Common myeloid progenitor, CD34-positive (primary cell): ENCODE measurements around the gene ANKRD63.

ENCODE experiments used
- CTCF ChIA-PET: fragments of 350-600 bp; sonication (Branson Sonifier 250); formaldehyde crosslinking; loops from one replicate; lab custom pipeline; 2021; ENCODE audit warnings: antibody characterized with exemption; lab: Charles Lee
- POLR2A ChIA-PET: fragments of 350-600 bp; sonication (Branson Sonifier 250); formaldehyde crosslinking; loops from one replicate; lab custom pipeline; 2021; ENCODE audit warnings: antibody characterized with exemption; lab: Charles Lee
- DNase-seq, 3 donors: peaks; one replicate each; pipeline versions ENCODE4 v3.0.0 to v3.0.0-alpha.2; 2013
- H3K27ac ChIP-seq, 2 experiments: 1 replicate in 1 of 2; 2 replicates in 1 of 2; pipeline ENCODE4 v1.7.0; 2013; ENCODE audit warnings: inconsistent platforms in 2 of 2, low read length in 2 of 2, mild to moderate bottlenecking in 2 of 2, low read depth in 1 of 2, moderate library complexity in 1 of 2; ENCODE audit not compliant: severe bottlenecking in 2 of 2, insufficient read depth in 1 of 2, poor library complexity in 1 of 2
- H3K27me3 ChIP-seq, 5 experiments: replicated peaks in 2 of 5; 1 replicate in 3 of 5; 2 replicates in 2 of 5; pipeline versions ENCODE4 v1.6.1 to v1.7.0; 2013; ENCODE audit warnings: low read length in 4 of 5, mild to moderate bottlenecking in 2 of 5, moderate library complexity in 2 of 5, inconsistent platforms in 1 of 5; ENCODE audit not compliant: insufficient read depth in 5 of 5, control insufficient read depth in 4 of 5
- H3K36me3 ChIP-seq, 4 experiments: 1 replicate in 2 of 4; 2 replicates in 2 of 4; pipeline versions ENCODE4 v1.6.1 to v1.7.0; 2013; ENCODE audit warnings: low read length in 3 of 4, control low read depth in 1 of 4, mild to moderate bottlenecking in 1 of 4; ENCODE audit not compliant: control insufficient read depth in 4 of 4, insufficient read depth in 4 of 4
- H3K4me1 ChIP-seq, 4 experiments: 1 replicate in 3 of 4; 2 replicates in 1 of 4; pipeline versions ENCODE4 v1.6.1 to v1.7.1; 2013; ENCODE audit warnings: low read length in 3 of 4, mild to moderate bottlenecking in 3 of 4, control low read depth in 1 of 4, inconsistent platforms in 1 of 4, moderate library complexity in 1 of 4; ENCODE audit not compliant: control insufficient read depth in 4 of 4, insufficient read depth in 4 of 4; ENCODE audit errors: control extremely low read depth in 1 of 4
- H3K4me3 ChIP-seq, 7 experiments: 1 replicate in 4 of 7; 2 replicates in 3 of 7; pipeline versions ENCODE4 v1.5.1 to v1.7.0; 2013; ENCODE audit warnings: mild to moderate bottlenecking in 7 of 7, low read length in 6 of 7, moderate library complexity in 6 of 7, inconsistent platforms in 2 of 7, low read depth in 2 of 7, control low read depth in 1 of 7; ENCODE audit not compliant: insufficient read depth in 4 of 7, control insufficient read depth in 1 of 7; ENCODE audit errors: extremely low read depth in 1 of 7
- H3K9me3 ChIP-seq, 5 experiments: 1 replicate in 4 of 5; 2 replicates in 1 of 5; pipeline versions ENCODE4 v1.6.1 to v1.7.1; 2013; ENCODE audit warnings: low read length in 4 of 5, mild to moderate bottlenecking in 2 of 5, inconsistent platforms in 1 of 5, low read depth in 1 of 5, moderate library complexity in 1 of 5; ENCODE audit not compliant: control insufficient read depth in 4 of 5, insufficient read depth in 2 of 5; ENCODE audit errors: control extremely low read depth in 1 of 5
- WGBS: methylation state at CpG from one replicate; pipeline ENCODE4 v1.1.5; 2013; ENCODE audit not compliant: insufficient coverage; 5-methylcytosine and 5-hydroxymethylcytosine counted together

The ANKRD63 gene

DNA sequence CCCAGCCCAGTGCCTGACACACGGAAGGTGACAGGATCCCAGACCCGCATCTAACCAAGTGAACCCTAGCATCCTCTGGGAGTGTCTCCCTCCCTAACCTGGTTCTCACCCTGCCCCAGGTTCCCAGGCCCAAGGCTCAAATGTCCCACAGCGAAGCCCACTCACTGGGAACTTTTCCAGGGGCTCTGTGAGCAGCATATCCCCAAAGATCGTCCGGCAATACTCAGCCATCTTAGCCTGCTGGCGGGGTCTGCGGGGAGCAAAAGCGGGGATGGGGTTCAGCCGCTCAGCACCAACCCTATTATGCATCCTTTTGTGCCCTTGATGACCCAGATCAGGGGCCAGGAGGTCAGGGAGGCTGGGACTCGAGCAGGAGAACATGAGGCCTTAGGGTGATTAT is 14.5 kb upstream of the ANKRD63 start:
- Histone ChIP-seq H3K36me3 (peaks cover 22 to 92% (median 73%) of the 10 kb centered on the region in 4 experiments), H3K27me3 (no peaks in the 10 kb centered on the region)
- 99% methylated on average over 7 of the region's 10 CpGs for whole genome bisulfite sequencing

DNA sequence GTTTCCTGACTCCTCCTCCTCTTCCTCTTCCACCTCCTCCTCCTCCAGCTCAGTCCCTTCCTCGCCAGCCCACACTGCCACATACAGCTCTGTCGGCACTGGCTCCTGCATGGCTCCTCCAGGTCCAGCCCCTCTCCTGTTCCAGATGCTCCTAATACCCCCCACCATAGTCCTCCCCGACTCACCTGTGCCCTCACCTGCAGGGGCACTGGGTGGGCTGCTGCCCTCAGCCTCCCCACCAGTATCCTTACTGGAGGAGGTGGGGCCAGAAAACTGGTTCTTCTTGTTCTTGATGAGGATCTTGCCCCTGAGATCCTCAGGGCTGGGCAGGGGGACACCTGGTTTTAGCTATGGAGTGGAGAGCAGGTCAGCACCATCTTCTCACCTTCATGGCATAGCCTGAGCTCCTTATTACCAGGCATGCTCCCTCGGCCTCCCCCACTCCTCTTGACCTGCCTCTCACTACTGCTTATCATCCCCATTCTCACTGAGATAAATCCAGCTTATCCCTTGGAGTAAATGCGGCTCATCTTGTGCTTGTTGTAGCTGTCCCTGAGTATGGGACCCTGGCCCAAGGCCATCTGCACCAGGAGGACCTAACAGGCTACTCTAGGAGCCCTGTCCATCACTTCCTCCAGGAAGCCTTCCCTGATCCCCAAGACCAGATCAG is 13.8 kb upstream of the ANKRD63 start:
- Histone ChIP-seq H3K4me1 (peaks cover 2 to 27% (median 10%) of the 10 kb centered on the region in 4 experiments), H3K9me3 (peaks cover 0 to 9% (median 0%) of the 10 kb centered on the region in 5 experiments), H3K27me3 (no peaks in the 10 kb centered on the region), H3K36me3 (peaks cover 25 to 93% (median 75%) of the 10 kb centered on the region in 4 experiments), H3K27ac (no peak overlapping the region), H3K4me3 (no peak overlapping the region)
- POLR2A ChIA-PET = no interaction called here
- DNase-seq = no peak
- WGBS = 71% methylated on average over 4 of the region's 5 CpGs
- CTCF ChIA-PET = interaction anchor here (0.8 to 25.2 kb wide), 6 partner anchors 14 to 47 kb away, joined by 3 to 407 read pairs (median 3); partner anchors contain the start of genes ANKRD63, INAFM2 and PLCB2

More for the DNA sequence above, 14.5 kb upstream of the ANKRD63 start:
- CTCF ChIA-PET = interaction anchor here (0.9 to 25.2 kb wide), 5 partner anchors 14 to 47 kb away, joined by 3 to 407 read pairs (median 3); partner anchors contain the start of genes ANKRD63, INAFM2 and PLCB2
- no peak overlapping the region for H3K27ac ChIP-seq
- POLR2A ChIA-PET = no interaction called here
- H3K4me1 ChIP-seq = peaks cover 2 to 32% (median 16%) of the 10 kb centered on the region in 4 experiments
- no peak overlapping the region for H3K4me3 ChIP-seq
- DNase-seq = no peak
- peaks cover 0 to 9% (median 0%) of the 10 kb centered on the region in 5 experiments for H3K9me3 ChIP-seq

DNA sequence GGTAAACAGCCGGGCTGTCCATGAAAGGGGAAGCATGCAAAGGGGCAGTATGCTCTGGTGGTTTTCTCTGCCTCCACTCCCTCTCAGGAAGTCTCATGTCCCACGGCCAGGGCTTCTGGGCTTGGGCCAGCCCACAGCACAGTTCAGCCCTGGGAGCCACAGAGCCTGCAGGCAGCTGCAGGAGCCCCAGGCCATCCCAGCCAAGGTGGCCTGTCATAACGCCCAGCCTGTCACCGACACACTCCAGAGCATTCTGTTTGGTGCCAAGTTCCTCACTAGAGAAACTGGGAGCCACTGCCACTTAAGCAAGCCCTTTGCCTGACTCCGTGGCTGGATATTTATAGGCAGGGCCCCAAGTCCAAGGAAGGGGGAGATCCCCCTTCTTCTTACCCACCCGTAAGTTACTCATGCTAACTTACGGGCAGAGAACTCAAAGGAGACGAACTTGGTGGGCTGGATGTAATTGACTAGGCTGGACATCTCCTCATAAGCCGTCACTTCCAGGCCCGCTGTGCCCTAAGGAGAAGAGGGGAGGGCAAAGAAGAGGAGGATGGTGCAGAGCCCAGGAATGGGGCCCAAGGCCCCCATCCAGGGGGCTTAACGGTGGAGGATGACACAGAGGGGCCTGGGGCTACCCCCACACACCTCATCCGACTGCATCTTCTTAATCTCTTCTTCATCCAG is 13.2 kb upstream of the ANKRD63 start:
- ChIA-PET CTCF (interaction anchor here (0.8 to 25.2 kb wide), 6 partner anchors 10 to 41 kb away, joined by 3 to 407 read pairs (median 5); partner anchors contain the start of genes ANKRD63, INAFM2 and PLCB2), POLR2A (no interaction called here)
- no peak for DNase-seq
- no peak overlapping the region for H3K27ac ChIP-seq
- no peaks in the 10 kb centered on the region for H3K27me3 ChIP-seq
- no peak overlapping the region for H3K4me3 ChIP-seq
- peaks cover 0 to 20% (median 3%) of the 10 kb centered on the region in 4 experiments for H3K4me1 ChIP-seq
- 49% methylated on average over 8 of the region's 12 CpGs for WGBS
- peaks cover 25 to 92% (median 77%) of the 10 kb centered on the region in 4 experiments for H3K36me3 ChIP-seq
- peaks cover 0 to 5% (median 0%) of the 10 kb centered on the region in 5 experiments for H3K9me3 ChIP-seq

DNA sequence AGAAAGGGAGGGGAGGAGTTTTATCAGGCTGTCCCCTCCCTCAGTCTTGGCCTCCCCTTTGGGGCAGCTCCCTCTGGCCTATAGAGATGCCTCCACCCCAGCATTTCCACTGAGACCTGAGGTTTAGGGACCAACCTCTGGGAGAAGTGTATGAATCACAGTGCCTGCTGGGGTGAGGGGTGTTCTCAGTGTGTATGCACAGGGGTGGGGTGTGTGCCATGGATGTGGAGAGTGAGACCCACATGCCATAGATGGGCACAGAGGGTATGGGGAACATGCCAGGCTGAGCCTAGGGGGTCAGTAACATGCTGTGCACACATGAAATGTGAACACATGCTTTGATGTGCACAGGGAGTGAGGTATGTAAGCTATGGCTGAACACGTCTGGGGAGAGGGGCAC is 12.4 kb upstream of the ANKRD63 start:
- CTCF ChIA-PET = interaction anchor here (0.8 to 25.2 kb wide), 5 partner anchors 10 to 22 kb away, joined by 3 to 407 read pairs (median 6); partner anchors contain the start of genes ANKRD63, INAFM2 and PLCB2

DNA sequence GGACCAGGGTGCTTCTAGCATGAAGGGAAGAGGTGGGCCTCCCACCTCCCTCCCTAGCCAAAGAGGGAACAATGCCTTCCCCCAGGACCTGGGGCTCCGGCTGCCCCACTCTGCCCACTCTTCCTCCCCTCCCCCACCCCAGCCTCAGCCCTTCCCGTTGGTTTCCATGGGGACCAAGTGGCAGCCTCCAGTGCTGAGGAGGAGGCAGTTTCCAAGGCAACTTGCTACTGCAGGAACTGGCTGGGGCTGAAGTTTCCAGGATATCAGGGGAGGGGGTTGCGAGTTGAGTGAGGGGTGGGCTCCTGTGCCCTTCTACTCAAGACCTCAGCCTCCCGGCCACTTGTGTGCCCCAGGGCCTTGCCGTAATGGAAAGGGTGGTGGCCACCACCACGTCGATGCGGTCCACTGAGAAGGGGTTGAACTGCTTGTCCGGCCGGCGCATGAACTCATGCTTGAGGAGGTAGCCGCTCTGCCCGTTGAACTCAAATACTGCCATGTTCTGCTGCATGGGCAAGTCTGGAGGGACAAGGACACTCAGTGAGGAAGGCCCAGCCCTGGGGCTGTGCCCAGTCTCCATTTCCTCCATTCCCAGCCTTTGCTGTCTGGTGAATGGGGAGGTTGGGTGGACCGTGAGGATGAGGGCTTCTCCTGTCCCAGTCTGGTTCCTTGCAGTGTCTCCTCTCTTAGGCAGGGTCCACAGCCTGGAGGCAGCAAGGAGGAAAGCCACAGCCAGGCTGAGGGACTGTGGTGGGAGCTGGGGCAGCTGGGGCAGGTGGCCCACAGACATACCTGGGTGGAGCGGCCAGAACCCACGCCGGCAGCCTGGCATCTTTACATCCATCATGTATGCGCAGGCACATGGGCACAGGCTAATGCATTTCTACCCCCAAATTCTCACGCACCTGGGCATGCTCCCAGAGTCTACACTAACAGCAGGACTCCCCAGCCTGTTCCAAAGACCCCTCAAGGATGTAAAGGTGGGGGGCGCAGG is 11.3 kb upstream of the ANKRD63 start:
- WGBS = 97% methylated on average over 15 of the region's 20 CpGs
- Histone ChIP-seq H3K36me3 (peaks cover 31 to 98% (median 80%) of the 10 kb centered on the region in 4 experiments), H3K27ac (no peak overlapping the region)

More for the DNA sequence above, 12.4 kb upstream of the ANKRD63 start:
- Histone ChIP-seq H3K27me3 (no peaks in the 10 kb centered on the region), H3K9me3 (no peaks in the 10 kb centered on the region), H3K4me1 (peaks cover 0 to 19% (median 0%) of the 10 kb centered on the region in 4 experiments), H3K4me3 (no peak overlapping the region), H3K27ac (no peak overlapping the region), H3K36me3 (peaks cover 28 to 91% (median 75%) of the 10 kb centered on the region in 4 experiments)
- POLR2A ChIA-PET = no interaction called here
- DNase-seq = no peak
- 100% methylated on average over 1 of the region's 1 CpG for WGBS

DNA sequence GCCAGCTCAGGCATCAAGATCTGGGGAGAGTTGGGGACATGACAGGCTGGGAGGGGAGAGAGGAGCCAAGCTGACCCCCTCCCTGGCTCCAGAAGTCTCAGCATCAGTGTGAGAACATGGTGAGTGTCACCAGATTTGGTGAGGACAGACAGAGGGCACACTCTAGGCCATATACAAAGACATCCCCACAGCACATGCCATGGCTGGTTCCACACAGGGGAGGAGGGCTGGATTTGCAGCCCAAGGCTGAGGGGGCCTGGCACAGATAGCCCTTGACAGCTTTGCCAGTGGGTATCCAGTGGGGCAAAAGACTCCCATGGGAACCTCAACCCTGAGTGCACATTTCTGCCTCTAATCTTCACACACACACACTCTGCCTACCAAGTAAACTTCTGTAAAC is 10.1 kb upstream of the ANKRD63 start:
- no peak for DNase-seq
- Histone ChIP-seq H3K27me3 (no peaks in the 10 kb centered on the region), H3K36me3 (peaks cover 35 to 98% (median 80%) of the 10 kb centered on the region in 4 experiments), H3K4me3 (no peak overlapping the region), H3K27ac (no peak overlapping the region), H3K4me1 (peaks cover 0 to 19% (median 0%) of the 10 kb centered on the region in 4 experiments), H3K9me3 (no peaks in the 10 kb centered on the region)
- ChIA-PET POLR2A (no interaction called here), CTCF (interaction anchor here (0.7 to 25.2 kb wide), 6 partner anchors 13 to 129 kb away, joined by 3 to 407 read pairs (median 7); partner anchors contain the start of genes INAFM2 and PLCB2)

More for the DNA sequence above, 11.3 kb upstream of the ANKRD63 start:
- POLR2A ChIA-PET = no interaction called here
- Histone ChIP-seq H3K27me3 (no peaks in the 10 kb centered on the region), H3K4me3 (no peak overlapping the region), H3K4me1 (peaks cover 0 to 19% (median 0%) of the 10 kb centered on the region in 4 experiments), H3K9me3 (no peaks in the 10 kb centered on the region)
- CTCF ChIA-PET = interaction anchor here (0.7 to 25.2 kb wide), 8 partner anchors 9 to 128 kb away, joined by 3 to 407 read pairs (median 6); partner anchors contain the start of genes ANKRD63, INAFM2 and PLCB2
- no peak for DNase-seq
